ENCODE data around the gene ADISSP. TPM values are rescaled to one million over a fixed set of nuclear protein-coding genes. Genes with fewer than 3 reads are reported as not detected.

Gene ADISSP
- total and polyA plus RNA-seq, 2 of the 13 experiments (the other 11 are each of a cell fraction or from before 2014, with no cell fraction given) = 38.3 to 90.6 TPM

DNA sequence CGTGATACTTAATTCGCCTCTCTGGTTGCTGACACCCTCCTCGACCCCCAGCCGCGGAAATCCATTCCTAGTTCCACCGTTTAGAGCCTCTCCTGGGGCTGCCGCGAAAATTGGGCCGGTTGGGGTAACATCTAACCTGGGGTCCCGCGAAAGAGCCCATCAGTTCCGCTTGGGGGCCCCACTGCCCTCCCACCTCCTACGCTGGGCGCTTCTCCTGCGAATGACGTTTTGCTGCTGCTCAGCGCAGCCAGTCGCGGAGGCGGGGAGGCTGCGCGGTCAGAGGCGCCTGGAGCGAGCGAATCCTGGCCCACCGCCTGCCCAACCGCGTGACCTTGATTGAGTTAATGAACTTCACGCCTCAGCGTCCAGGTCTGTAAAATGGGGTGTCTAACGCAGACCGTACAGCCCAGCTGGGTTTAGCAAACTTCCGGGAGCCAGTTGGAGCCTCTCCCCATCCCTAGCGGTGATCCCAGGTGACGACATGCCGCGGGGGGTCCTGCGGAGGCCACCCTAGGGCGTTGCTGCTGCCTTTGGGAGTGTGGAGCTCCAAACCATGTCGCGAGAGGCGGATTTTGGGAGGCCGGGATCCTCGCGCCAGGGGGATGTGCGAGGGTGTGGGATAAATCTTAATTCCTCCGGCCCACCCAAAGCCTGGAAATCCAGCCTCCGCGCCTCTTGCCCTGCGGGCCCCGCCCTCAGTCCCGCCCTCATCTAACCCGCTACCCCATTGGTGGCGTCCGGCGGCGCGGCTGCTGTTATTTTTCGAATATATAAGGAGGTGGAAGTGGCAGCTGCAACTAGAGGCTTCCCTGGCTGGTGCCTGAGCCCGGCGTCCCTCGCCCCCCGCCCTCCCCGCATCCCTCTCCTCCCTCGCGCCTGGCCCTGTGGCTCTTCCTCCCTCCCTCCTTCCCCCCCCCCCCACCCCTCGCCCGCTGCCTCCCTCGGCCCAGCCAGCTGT is 28.2 kb upstream of the ADISSP start, which contains the start of gene CDC25B (continued):
- TF ChIP-seq, protein P1, sequence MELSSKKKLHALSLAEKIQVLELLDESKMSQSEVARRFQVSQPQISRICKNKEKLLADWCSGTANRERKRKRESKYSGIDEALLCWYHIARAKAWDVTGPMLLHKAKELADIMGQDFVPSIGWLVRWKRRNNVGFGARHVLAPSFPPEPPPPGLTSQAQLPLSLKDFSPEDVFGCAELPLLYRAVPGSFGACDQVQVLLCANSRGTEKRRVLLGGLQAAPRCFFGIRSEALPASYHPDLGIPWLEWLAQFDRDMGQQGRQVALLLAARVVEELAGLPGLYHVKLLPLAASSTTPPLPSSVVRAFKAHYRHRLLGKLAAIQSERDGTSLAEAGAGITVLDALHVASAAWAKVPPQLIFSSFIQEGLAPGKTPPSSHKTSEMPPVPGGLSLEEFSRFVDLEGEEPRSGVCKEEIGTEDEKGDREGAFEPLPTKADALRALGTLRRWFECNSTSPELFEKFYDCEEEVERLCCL (CRISPR knock-in tag; IDR thresholded peaks at IDR 0.05; ENCODE audit: borderline replicate concordance) = no peak
- TF ChIP-seq, protein P2, sequence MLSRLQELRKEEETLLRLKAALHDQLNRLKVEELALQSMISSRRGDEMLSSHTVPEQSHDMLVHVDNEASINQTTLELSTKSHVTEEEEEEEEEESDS (CRISPR knock-in tag; IDR thresholded peaks at IDR 0.05; ENCODE audit: borderline replicate concordance) = no peak
- TF ChIP-seq BCL6 (CRISPR knock-in tag; IDR thresholded peaks at IDR 0.05) = no peak
- TF ChIP-seq, protein P3, sequence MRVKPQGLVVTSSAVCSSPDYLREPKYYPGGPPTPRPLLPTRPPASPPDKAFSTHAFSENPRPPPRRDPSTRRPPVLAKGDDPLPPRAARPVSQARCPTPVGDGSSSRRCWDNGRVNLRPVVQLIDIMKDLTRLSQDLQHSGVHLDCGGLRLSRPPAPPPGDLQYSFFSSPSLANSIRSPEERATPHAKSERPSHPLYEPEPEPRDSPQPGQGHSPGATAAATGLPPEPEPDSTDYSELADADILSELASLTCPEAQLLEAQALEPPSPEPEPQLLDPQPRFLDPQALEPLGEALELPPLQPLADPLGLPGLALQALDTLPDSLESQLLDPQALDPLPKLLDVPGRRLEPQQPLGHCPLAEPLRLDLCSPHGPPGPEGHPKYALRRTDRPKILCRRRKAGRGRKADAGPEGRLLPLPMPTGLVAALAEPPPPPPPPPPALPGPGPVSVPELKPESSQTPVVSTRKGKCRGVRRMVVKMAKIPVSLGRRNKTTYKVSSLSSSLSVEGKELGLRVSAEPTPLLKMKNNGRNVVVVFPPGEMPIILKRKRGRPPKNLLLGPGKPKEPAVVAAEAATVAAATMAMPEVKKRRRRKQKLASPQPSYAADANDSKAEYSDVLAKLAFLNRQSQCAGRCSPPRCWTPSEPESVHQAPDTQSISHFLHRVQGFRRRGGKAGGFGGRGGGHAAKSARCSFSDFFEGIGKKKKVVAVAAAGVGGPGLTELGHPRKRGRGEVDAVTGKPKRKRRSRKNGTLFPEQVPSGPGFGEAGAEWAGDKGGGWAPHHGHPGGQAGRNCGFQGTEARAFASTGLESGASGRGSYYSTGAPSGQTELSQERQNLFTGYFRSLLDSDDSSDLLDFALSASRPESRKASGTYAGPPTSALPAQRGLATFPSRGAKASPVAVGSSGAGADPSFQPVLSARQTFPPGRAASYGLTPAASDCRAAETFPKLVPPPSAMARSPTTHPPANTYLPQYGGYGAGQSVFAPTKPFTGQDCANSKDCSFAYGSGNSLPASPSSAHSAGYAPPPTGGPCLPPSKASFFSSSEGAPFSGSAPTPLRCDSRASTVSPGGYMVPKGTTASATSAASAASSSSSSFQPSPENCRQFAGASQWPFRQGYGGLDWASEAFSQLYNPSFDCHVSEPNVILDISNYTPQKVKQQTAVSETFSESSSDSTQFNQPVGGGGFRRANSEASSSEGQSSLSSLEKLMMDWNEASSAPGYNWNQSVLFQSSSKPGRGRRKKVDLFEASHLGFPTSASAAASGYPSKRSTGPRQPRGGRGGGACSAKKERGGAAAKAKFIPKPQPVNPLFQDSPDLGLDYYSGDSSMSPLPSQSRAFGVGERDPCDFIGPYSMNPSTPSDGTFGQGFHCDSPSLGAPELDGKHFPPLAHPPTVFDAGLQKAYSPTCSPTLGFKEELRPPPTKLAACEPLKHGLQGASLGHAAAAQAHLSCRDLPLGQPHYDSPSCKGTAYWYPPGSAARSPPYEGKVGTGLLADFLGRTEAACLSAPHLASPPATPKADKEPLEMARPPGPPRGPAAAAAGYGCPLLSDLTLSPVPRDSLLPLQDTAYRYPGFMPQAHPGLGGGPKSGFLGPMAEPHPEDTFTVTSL (CRISPR knock-in tag; IDR thresholded peaks at IDR 0.05; ENCODE audit: borderline replicate concordance) = no peak

Measured in HepG2 (cell line).